H1 (cell line): ENCODE results near the gene STX8. TPM values are rescaled to one million over a fixed set of nuclear protein-coding genes. Genes with fewer than 3 reads are reported as not detected.

Experiments
- CTCF ChIA-PET: fragments of 300-600 bp; sonication (Branson Sonifier 250); formaldehyde crosslinking; loops from one replicate; lab custom pipeline; 2021; ENCODE audit not compliant: partially characterized antibody; lab: Charles Lee
- POLR2A ChIA-PET: fragments of 300-600 bp; sonication (Branson Sonifier 250); formaldehyde crosslinking; loops from one replicate; lab custom pipeline; 2021; ENCODE audit warnings: inconsistent platforms; ENCODE audit not compliant: partially characterized antibody; lab: Charles Lee
- DNase-seq, 2 experiments: peaks; one replicate each; pipeline versions ENCODE4 v3.0.0 to v3.0.0-alpha.2; 2010 to 2022; ENCODE audit warnings: low spot score in 2 of 2, low read depth in 1 of 2, mixed read lengths in 1 of 2
- FAIRE-seq: peaks from 2 replicates; lab custom pipeline; 2011; peaks lifted over from hg19 to GRCh38; lab: Jason Lieb, UNC
- H2AFZ ChIP-seq: 2 replicates; pipeline ENCODE4 v1.8.1; 2012; ENCODE audit warnings: low read length, inconsistent platforms
- H2AK5ac ChIP-seq: 2 replicates; pipeline ENCODE4 v1.6.1; 2013; ENCODE audit warnings: low read depth, low read length
- H2BK120ac ChIP-seq: replicated peaks from 2 replicates; pipeline ENCODE3; 2013; ENCODE audit warnings: low read depth, low read length, inconsistent platforms
- H2BK12ac ChIP-seq: 2 replicates; pipeline ENCODE4 v1.6.1; 2013; ENCODE audit warnings: low read depth, low read length
- H2BK15ac ChIP-seq: 2 replicates; pipeline ENCODE4 v1.6.1; 2013; ENCODE audit warnings: low read length
- H2BK20ac ChIP-seq: 2 replicates; pipeline ENCODE4 v1.6.1; 2013; ENCODE audit warnings: low read length
- H2BK5ac ChIP-seq: 2 replicates; pipeline ENCODE4 v1.6.1; 2013; ENCODE audit warnings: low read depth, low read length
- H3K14ac ChIP-seq: 2 replicates; pipeline ENCODE4 v1.6.1; 2013; ENCODE audit warnings: inconsistent platforms; ENCODE audit not compliant: insufficient read length
- H3K18ac ChIP-seq: 2 replicates; pipeline ENCODE4 v1.6.1; 2013; ENCODE audit warnings: low read length; ENCODE audit errors: extremely low read depth
- H3K23ac ChIP-seq: 2 replicates; pipeline ENCODE4 v1.6.1; 2013; ENCODE audit warnings: inconsistent platforms; ENCODE audit not compliant: insufficient read length
- H3K23me2 ChIP-seq: 2 replicates; pipeline ENCODE4 v1.6.1; 2013; ENCODE audit warnings: low read depth, low read length
- H3K27ac ChIP-seq: 2 replicates; pipeline ENCODE4 v1.6.1; 2011; ENCODE audit warnings: low read depth, low read length, inconsistent platforms
- H3K27me3 ChIP-seq, 4 experiments: replicated peaks in 1 of 4; 1 replicate in 1 of 4; 2 replicates in 3 of 4; pipeline versions ENCODE4 v1.6.1 to v1.8.1; 2011 to 2013; ENCODE audit warnings: low read length in 3 of 4, mild to moderate bottlenecking in 3 of 4, inconsistent platforms in 2 of 4, mixed read lengths in 2 of 4, moderate library complexity in 1 of 4; ENCODE audit not compliant: control insufficient read depth in 3 of 4, insufficient read depth in 3 of 4; ENCODE audit errors: extremely low read depth in 1 of 4
- H3K36me3 ChIP-seq, 4 experiments: 2 replicates each; pipeline versions ENCODE4 v1.6.1 to v1.8.1; 2011 to 2013; ENCODE audit warnings: mild to moderate bottlenecking in 4 of 4, low read length in 3 of 4, moderate library complexity in 2 of 4, control low read depth in 1 of 4, inconsistent platforms in 1 of 4; ENCODE audit not compliant: insufficient read depth in 4 of 4, control insufficient read depth in 2 of 4
- H3K4ac ChIP-seq: replicated peaks from 2 replicates; pipeline ENCODE3; 2013; ENCODE audit warnings: low read length, low read depth, mixed read lengths, inconsistent platforms; ENCODE audit not compliant: insufficient read length
- H3K4me1 ChIP-seq, 4 experiments: replicated peaks in 1 of 4; 1 replicate in 1 of 4; 2 replicates in 3 of 4; pipeline versions ENCODE4 v1.6.1 to v1.8.1; 2011 to 2013; ENCODE audit warnings: low read length in 3 of 4, inconsistent platforms in 2 of 4, mixed read lengths in 1 of 4; ENCODE audit not compliant: insufficient read depth in 4 of 4, control insufficient read depth in 3 of 4
- H3K4me2 ChIP-seq, 2 experiments: 2 replicates each; pipeline versions ENCODE4 v1.6.1 to v1.8.1; 2011 to 2013; ENCODE audit warnings: low read depth in 2 of 2, low read length in 2 of 2, control low read depth in 1 of 2, inconsistent platforms in 1 of 2, mild to moderate bottlenecking in 1 of 2; ENCODE audit not compliant: insufficient read depth in 1 of 2
- H3K4me3 ChIP-seq, 4 experiments: fragments of 200-600, 300-600 bp in 1 of 4; sonication (generic), shearing (Covaris generic), sonication (Bioruptor Twin) in 1 of 4; 2 replicates each; pipeline versions ENCODE4 v1.5.1 to v1.8.1; 2011 to 2016; ENCODE audit warnings: low read length in 4 of 4, low read depth in 3 of 4, control low read depth in 2 of 4, inconsistent platforms in 2 of 4, mild to moderate bottlenecking in 2 of 4, mixed read lengths in 1 of 4, moderate library complexity in 1 of 4; ENCODE audit not compliant: insufficient read depth in 2 of 4; ENCODE audit errors: extremely low read depth in 1 of 4
- H3K56ac ChIP-seq: replicated peaks from 2 replicates; pipeline ENCODE3; 2013; ENCODE audit warnings: low read depth, mild to moderate bottlenecking, mixed read lengths, low read length, inconsistent platforms; ENCODE audit not compliant: insufficient read length
- H3K79me1 ChIP-seq: 2 replicates; pipeline ENCODE4 v1.6.1; 2013; ENCODE audit warnings: low read depth, low read length, control low read depth
- H3K79me2 ChIP-seq, 2 experiments: 2 replicates each; pipeline versions ENCODE4 v1.6.1 to v1.8.1; 2012 to 2013; ENCODE audit warnings: low read length in 2 of 2, mild to moderate bottlenecking in 2 of 2, inconsistent platforms in 1 of 2; ENCODE audit not compliant: insufficient read depth in 2 of 2, control insufficient read depth in 1 of 2
- H3K9ac ChIP-seq, 4 experiments: replicated peaks in 1 of 4; 1 replicate in 1 of 4; 2 replicates in 3 of 4; pipeline versions ENCODE4 v1.6.1 to v1.8.1; 2011 to 2013; ENCODE audit warnings: low read depth in 3 of 4, low read length in 3 of 4, control low read depth in 2 of 4, mild to moderate bottlenecking in 2 of 4, moderate library complexity in 2 of 4, inconsistent platforms in 1 of 4; ENCODE audit errors: extremely low read depth in 1 of 4
- H3K9me3 ChIP-seq, 2 experiments: 2 replicates each; pipeline versions ENCODE4 v1.6.1 to v1.8.1; 2012 to 2013; ENCODE audit warnings: mild to moderate bottlenecking in 2 of 2, moderate library complexity in 2 of 2, control low read depth in 1 of 2, inconsistent platforms in 1 of 2, low read depth in 1 of 2, low read length in 1 of 2, mixed read lengths in 1 of 2; ENCODE audit not compliant: insufficient read depth in 2 of 2
- H4K20me1 ChIP-seq, 2 experiments: replicated peaks in 1 of 2; 2 replicates each; pipeline versions ENCODE3 to v1.8.1; 2011 to 2013; ENCODE audit warnings: inconsistent platforms in 2 of 2, low read length in 2 of 2, mild to moderate bottlenecking in 1 of 2; ENCODE audit not compliant: insufficient read depth in 2 of 2, control insufficient read depth in 1 of 2
- H4K5ac ChIP-seq: 2 replicates; pipeline ENCODE4 v1.6.1; 2013; ENCODE audit warnings: low read length, low read depth, mixed read lengths, inconsistent platforms; ENCODE audit not compliant: insufficient read length
- H4K8ac ChIP-seq: 2 replicates; pipeline ENCODE4 v1.8.0; 2013; ENCODE audit warnings: mild to moderate bottlenecking, moderate library complexity, low read length, inconsistent platforms; ENCODE audit not compliant: insufficient read depth; ENCODE audit errors: extremely low read depth
- H4K91ac ChIP-seq: replicated peaks from 2 replicates; pipeline ENCODE3; 2013; ENCODE audit warnings: low read length, mixed read lengths, inconsistent platforms; ENCODE audit not compliant: insufficient read length
- JUND ChIP-seq: IDR thresholded peaks from 2 replicates; pipeline ENCODE4 v1.6.1; 2011; ENCODE audit warnings: mild to moderate bottlenecking, improper control_type of control experiment, low read length
- WGBS, 2 experiments: shearing (Covaris generic) in 1 of 2; methylation state at CpG; one replicate each; pipeline versions ENCODE4 v1.1.6 to v1.1.7; 2013 to 2015; ENCODE audit warnings: low lambda C conversion rate in 2 of 2, mixed read lengths in 2 of 2, inconsistent platforms in 1 of 2, low coverage in 1 of 2, missing lambda C conversion rate in 1 of 2; ENCODE audit not compliant: insufficient replicate concordance in 2 of 2, insufficient coverage in 1 of 2, insufficient read length in 1 of 2; ENCODE audit errors: extremely low coverage in 1 of 2, missing lambda C conversion rate in 1 of 2; 5-methylcytosine and 5-hydroxymethylcytosine counted together
- polyA plus RNA-seq, 7 experiments: library from polyadenylated mRNA; depleted of rRNA in 3 of 7; stranded (reverse) in 5 of 7; unstranded in 2 of 7; fragments of >200 nt in 5 of 7; fragments of 200-250 nt in 2 of 7; gene quantifications; 1 replicate in 5 of 7; 2 replicates in 1 of 7; 4 replicates in 1 of 7; pipeline versions ENCODE4 v1.2.1 to v1.2.3, GENCODE V29; 2011 to 2013; ENCODE audit warnings: missing spikeins in 2 of 7, mixed read lengths in 2 of 7
- total RNA-seq: library from RNA; stranded (reverse); fragmentation: NEBNext Ultra II Directional; extraction: Animal tissue kit (Norgen Biotek cat#: 25700); gene quantifications from 2 replicates; pipeline ENCODE4 v1.2.1, GENCODE V29; 2021

Gene STX8
- total and polyA plus RNA-seq, 2 of the 8 experiments (the other 6 are each of a cell fraction or from before 2014, with no cell fraction given), result 22.8 to 42.5 TPM

DNA sequence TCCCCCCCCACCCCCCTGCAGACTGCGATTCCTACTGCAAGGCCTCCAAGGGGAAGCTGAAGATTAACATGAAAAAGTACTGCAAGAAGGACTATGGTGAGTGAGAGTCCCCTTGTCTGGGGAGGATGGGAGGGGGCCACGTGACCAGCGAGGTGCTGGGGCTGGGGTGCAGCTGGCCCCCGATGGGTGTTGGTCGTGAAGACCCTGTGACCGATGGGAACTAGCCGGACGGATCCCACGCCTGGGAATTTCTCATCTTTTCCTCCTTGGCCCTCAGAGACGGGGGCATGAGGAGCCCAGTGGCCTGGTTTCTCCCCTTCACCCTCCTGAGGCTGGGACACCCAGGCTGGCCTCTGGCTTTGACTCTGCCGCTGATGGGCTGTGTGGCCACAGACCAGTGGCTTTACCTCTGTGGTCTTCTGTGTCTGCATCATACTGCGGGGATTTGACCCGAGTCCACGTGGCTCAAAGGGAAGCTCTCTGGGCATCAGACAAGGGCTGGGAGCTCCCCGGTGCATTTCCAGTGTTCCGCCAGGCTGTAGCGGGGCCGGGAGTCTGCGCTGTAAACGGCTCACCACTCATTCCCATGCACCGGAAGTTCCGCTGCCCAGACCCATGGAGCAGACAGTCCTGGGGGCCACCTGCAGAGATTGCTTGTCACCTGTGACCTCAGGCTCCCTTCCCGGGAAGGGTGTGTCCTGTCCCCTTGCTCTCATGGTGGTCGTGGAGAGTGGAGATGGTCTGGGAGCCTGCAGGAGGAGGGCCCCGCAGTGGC is 354.3 kb downstream of the STX8 start:
- no peak for FAIRE-seq
- Histone ChIP-seq H3K27me3 (no peaks in the 10 kb centered on the region), H3K14ac (no peak overlapping the region), H3K9me3 (0 out of 4 replicates have a peak, but pooled peaks cover 0 to 1% of the 10 kb centered on the region in 2 experiments), H2BK12ac (peak overlapping the region; percentile 75; the same call in 1 of the 2 replicates), H3K4me2 (no peak overlapping the region), H2AFZ (no peak overlapping the region), H3K4me1 (peaks cover 0 to 23% (median 12%) of the 10 kb centered on the region in 4 experiments; a peak in 6 of 7 replicates), H3K27ac (no peak overlapping the region), H2AK5ac (no peak overlapping the region), H2BK15ac (no peak overlapping the region), H2BK120ac (no peak overlapping the region), H3K18ac (no peak overlapping the region; the same call in 1 of the 2 replicates), H4K20me1 (no peaks in the 10 kb centered on the region), H3K79me1 (no peaks in the 10 kb centered on the region), H4K8ac (no peak overlapping the region; the same call in 1 of the 2 replicates), H2BK20ac (no peak overlapping the region), H3K79me2 (no peaks in the 10 kb centered on the region), H2BK5ac (peak overlapping the region; percentile 39; the same call in 1 of the 2 replicates), H3K4me3 (no peak overlapping the region), H3K23ac (no peak overlapping the region), H3K23me2 (no peaks in the 10 kb centered on the region), H3K9ac (no peak overlapping the region), H3K36me3 (no peaks in the 10 kb centered on the region), H4K5ac (peak overlapping the region; percentile 42), H3K56ac (no peak overlapping the region), H4K91ac (peak overlapping the region; percentile 38), H3K4ac (no peak overlapping the region)
- ChIA-PET POLR2A (interaction anchor here (1.0 to 1.4 kb wide), 2 partner anchors 29 to 39 kb away, joined by 3 read pairs; no protein-coding TSS in a partner anchor), CTCF (interaction anchor here (0.6 to 1.3 kb wide), 2 partner anchors 11 to 72 kb away, joined by 3 to 4 read pairs; no protein-coding TSS in a partner anchor)
- WGBS, 2 experiments, result 88% methylated on average over 24 of the region's 25 CpGs; no CpG with 5 or more reads in 1 of the 2 experiments
- DNase-seq, result no peak
- no peak for TF ChIP-seq JUND
